HG02642 (cell line): ENCODE data around the gene OR2A1.
A peak's percentile ranks its signal among the peaks of the same experiment; 100 is the strongest.
"Not testable (repeated sequence)": the region's sequence is repeated elsewhere in the genome, so short reads cannot be mapped to it uniquely, and the experiment has no call there.

ENCODE experiments used
- ATAC-seq: cut with Tn5 transposase; IDR thresholded peaks from one replicate; pipeline ENCODE4 v1.9.1; 2021; ENCODE audit warnings: mild to moderate bottlenecking; ENCODE audit not compliant: unreplicated experiment, poor library complexity

Gene OR2A1, protein sequence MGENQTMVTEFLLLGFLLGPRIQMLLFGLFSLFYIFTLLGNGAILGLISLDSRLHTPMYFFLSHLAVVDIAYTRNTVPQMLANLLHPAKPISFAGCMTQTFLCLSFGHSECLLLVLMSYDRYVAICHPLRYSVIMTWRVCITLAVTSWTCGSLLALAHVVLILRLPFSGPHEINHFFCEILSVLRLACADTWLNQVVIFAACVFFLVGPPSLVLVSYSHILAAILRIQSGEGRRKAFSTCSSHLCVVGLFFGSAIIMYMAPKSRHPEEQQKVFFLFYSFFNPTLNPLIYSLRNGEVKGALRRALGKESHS

DNA sequence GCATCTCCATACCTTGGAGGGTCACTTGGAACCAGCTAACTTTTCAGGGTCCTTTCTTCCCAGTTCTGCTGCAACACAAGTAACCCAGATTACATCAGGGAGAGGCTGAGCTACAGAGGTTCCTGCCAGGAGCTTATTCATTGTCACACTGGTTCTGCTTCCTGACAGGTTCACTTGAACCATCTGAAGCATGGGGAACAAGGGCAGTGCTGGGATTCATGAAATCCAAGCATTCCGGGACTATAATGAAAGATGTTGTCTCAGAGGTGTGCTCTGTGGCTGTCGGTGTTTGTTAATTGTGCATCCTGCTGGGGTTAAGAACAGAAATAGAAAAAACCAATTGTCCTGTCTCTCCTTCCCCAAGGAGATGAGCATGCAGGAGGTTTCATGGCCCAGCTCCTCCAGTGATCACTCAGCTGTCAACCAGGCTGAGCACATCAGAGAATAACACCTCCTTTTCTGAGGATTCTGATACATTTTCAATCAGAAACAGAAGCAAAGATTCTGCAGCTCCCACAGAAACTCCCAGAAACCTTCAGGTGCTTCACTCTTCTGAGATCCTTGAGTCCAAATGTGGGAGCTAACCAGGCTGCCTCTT, at the start of gene OR2A1:
Gene OR2A1 (plus strand): TSS at position 548 of the 598 bp plus-strand sequence. CDS start 5,706 bp downstream, outside the sequence.
- ATAC-seq, result not testable (repeated sequence)

DNA sequence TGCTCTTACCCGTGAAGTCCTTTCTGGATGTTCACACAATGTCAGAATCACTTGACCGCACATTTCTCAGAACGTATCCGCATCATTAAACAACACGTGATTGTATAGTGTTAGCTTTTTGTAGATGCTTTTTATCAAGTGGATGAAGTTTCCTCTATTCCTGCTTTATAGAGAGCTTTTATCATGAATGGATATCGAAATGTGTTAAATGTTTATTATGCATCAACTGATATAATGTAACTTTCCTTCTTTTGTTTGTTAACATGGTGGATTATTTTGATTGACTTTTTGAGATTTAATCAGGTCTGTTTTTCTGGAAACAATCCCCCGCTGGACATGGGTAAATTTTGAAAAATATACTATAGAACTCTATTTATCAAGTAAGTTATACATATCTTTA, 47.5 kb upstream of the OR2A1 start, which contains the start of gene OR2A7:
Gene OR2A7 (minus strand): TSS at position 101 of the 400 bp plus-strand sequence. CDS start 5,164 bp downstream, outside the sequence.
- not testable (repeated sequence) for ATAC-seq

DNA sequence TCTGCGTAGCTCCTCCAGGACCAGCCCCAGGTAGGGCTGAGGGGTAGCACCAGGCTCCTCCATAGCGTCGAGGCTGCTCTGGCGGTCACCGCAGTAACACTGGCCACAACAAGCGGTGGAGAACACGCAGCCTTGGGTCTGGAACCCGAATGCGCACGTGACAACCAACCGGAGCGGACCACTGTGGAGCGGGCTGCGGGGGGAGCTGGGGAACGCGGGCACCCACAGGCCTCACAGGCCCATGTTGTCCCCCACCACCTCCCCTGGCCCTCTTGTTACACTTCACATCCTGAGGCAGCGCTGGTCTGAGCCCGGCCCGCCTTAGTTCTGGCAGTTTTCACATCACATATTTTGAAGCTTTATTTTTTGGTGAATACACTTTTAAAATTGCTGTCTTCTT, 43.0 kb upstream of the OR2A1 start, which contains the start of gene CTAGE8:
Gene CTAGE8 (minus strand): TSS at position 101 of the 400 bp plus-strand sequence. CDS start 38 bp downstream, at position 63.
- not testable (repeated sequence) for ATAC-seq

DNA sequence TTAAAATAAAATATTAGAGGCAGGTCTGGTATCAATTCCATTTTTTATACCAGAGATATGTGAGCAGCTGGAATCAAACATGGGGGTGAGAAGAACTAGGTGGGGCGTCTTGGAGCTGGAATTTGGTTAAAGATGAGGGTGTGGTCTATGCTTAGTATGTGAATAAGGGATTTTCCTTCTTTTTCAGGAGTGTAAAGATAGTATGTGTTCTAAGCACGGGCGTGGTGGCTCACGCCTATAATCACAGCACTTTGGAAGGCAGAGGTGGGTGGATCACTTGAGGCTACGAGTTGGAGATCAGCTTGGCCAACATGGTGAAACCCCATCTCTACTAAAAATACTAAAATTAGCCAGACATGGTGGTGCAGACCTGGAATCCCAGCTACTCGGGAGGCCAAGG, 36.9 kb upstream of the OR2A1 start:
- ATAC-seq, result not testable (repeated sequence)

- ATAC-seq, result not testable (repeated sequence)
These were observed 32.2 kb upstream of the OR2A1 start for GRCh38 chr7:144280010-144280409.

- not testable (repeated sequence) for ATAC-seq
These were observed 30.2 kb upstream of the OR2A1 start for GRCh38 chr7:144281981-144282380.

DNA sequence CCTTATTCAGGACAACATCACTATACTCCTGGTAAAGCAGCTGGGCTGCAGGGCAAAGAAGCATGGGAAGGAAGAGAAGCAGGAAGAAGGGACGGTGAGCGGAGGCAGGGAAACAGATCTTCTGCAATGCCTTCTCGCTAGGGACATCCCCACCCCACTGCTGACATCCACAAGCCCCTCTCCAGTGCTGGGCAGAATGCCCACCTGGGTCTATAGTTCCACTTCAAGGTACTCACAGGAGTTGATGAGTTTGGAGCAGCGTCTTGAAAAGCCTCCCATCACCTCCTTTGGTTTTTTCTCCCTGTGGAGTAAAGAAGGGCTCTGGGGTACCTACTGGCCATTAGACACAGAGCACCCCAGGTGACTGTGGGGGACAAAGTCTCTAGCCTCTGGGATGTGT, 29.7 kb upstream of the OR2A1 start:
- not testable (repeated sequence) for ATAC-seq

GRCh38 chr7:144283716-144284115, 28.5 kb upstream of the OR2A1 start:
- ATAC-seq, result not testable (repeated sequence)

GRCh38 chr7:144287171-144287784, 24.9 kb upstream of the OR2A1 start:
- ATAC-seq, result not testable (repeated sequence)

- ATAC-seq, result not testable (repeated sequence)
These were observed 20.6 kb upstream of the OR2A1 start for GRCh38 chr7:144291607-144292006.

DNA sequence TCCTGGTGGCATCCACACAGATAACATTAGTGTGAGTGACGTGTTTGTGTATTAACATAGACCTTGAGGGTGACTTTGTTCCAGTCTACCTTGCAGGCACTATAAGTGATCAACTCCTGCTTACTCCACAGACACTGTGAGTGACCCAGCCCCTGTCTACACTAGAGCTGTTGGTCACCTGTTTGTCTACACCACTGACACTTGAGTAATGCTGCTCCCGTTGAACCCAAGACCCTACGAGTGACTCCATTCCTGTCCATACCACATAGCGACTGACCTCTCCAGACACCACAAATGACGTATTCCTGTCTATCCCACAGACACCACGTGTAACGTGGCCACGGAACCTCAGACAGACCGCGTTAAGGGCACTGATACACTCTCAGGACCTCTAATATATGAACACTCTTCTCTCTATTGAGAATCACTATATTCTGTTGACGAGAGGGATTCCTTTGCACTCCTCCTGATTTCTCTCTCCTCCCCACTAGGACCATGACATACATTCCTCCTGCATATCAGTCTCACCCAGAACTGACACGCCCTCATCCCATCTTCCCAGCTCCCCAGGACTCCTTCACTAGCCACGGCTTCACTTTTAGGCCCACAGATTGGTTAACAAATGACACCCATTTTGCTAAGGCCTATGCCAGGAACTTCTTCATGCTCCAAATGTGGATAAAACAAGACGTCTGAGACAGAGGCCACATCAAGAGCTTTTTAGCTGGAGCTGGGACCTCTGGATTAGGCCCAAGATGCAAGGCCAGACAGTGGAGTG, 19.6 kb upstream of the OR2A1 start:
- not testable (repeated sequence) for ATAC-seq

DNA sequence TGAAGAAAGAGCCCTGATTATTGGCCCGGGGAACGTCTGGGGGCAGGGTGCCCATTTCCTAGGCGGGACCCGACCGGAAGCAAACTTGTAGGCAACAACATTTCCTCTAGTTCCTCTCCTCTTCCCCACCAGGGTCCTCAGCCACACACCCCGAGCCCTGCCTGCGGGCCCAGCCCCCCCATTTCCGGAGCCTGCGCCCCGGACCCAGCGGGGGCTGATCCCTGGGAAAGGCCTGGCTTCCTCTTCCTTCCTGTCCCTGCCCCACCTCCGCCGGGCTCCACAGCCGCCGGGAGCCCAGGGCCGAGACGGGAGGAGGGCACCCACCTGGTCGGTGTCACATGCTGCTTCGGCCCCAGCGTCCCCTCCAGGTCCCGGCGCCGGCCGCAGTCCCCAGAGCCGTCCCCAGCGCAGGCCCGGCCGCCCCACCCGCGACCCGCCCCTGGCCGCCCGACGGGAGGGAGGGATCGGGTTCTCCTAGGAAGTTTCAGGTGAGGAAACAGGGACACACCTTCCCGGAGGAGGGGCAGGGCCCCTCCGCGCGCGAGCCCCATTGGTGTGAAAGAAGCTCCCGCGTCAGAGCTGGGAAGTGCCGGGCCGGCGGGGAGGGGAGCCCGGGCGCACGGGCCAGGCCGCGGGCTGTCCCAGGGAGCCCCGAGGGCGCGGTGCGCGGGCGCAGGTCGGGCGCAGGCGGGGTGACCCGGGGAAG, 18.3 kb upstream of the OR2A1 start:
- ATAC-seq, result peak; percentile 84

DNA sequence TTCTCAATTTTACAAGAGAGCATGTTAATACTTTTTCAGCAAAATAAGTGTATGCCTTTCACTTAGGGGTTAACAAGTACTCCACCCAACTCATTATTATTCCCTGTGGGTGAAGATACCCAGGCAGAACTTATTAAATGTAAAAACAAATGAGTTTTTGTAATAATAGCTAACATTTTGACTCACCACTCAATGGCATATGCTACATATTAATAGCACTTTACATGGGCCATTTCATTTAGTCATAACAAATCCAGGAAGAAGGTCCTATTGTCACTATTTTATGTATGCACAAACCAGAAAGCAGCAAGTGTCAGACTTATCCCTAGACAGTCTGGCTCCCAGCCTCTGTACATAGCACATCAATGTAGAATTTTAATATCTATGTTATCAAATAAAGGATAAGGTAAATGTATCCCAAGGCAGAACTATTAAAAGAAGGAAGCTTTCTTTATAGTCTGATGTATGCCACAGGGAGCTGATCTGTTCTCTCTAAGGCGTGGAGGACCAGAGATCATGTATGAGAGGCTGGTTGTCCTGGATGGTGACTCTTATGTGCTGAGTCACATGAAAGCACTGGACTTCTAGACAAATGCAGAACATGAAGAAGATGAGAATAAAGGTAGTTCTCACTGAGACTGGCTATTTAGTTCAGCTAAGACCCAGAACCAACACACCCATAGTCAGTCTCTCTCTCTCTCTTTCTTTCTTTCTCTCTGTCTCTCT, 9.5 kb upstream of the OR2A1 start:
- ATAC-seq, result not testable (repeated sequence)

GRCh38 chr7:144303607-144304006, 8.6 kb upstream of the OR2A1 start:
- not testable (repeated sequence) for ATAC-seq

- not testable (repeated sequence) for ATAC-seq
These were observed 7.1 kb upstream of the OR2A1 start for GRCh38 chr7:144305156-144305555.

DNA sequence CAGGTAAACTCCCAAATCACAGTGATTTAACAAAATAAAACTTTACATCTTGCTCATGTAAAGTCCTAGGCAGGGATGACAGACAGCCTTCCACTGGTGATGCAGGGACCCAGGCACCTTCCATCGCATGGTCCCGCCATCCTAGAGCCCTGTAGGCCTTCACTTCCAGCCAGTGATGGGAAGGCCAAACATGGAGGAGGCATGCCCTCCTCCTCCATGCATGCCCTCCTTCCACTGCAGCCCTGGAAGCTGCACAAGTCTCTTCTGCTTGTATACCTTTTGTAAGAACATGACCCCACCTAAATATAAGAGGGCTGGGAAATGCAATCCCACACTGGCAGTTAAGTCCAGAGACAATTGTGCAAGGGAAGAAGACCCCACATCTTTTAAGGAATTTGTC, 2.5 kb upstream of the OR2A1 start:
- not testable (repeated sequence) for ATAC-seq

DNA sequence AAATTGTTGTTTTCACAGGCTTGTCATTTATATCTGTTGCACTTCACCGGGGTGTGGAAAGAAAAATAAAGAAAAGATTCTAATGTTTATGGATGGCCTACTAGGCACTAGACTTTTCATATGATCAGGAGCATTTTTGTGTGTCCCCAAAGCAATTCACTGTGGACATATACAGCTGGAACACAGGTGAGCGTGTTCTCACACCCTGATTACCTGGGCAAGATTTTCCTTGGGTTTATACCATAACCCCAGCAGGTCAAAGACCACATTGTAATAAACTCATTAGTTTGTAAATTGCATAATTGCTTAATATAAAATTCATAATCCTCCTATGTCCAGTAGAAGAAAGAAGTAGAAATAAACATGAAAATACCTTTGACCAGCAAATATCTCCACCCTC, 1.0 kb upstream of the OR2A1 start:
- not testable (repeated sequence) for ATAC-seq

GRCh38 chr7:144317537-144317936, 5.3 kb downstream of the OR2A1 start:
- not testable (repeated sequence) for ATAC-seq

DNA sequence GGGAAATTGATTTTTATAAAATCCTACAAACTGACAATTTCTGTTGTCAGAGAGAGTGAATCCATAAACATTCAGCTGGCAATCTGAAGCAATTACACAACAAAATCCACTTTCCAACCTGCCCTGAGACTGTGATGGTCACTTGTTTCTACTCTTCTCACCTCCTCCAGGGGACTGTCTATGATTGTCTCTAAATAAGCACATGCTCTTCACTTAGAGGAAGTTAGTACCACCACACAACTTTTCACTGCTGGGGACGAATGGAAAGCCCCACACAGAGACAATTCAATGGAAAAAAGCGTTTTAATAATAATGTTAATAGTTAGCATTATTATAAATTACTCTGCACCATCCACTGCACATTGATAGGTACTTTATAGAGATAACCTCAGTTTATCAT, 7.3 kb downstream of the OR2A1 start:
- ATAC-seq, result not testable (repeated sequence)
